ENCODE results near the gene AACS. TPM values are rescaled to one million over a fixed set of nuclear protein-coding genes. Genes with fewer than 3 reads are reported as not detected.

AACS gene
- total RNA-seq, 4 donors from 2014 or later, result 38.0 to 53.3 (median 44.3) TPM

GRCh38 chr12:125122668-125123067 is 57.4 kb downstream of the AACS start:
- TF ChIP-seq CTCF (IDR thresholded peaks at IDR 0.05), result no peak
- no peak for TF ChIP-seq POLR2A (IDR thresholded peaks at IDR 0.05)
- intact Hi-C loops (cut with DNase I), result no loop called here
- WGBS, 2 donors, result 79 to 98% methylated on average over 10 to 11 of the region's 14 CpGs
- Histone ChIP-seq H3K27ac (no peak overlapping the region), H3K27me3 (no peaks in the 10 kb centered on the region), H3K4me3 (no peak overlapping the region), H3K9me3 (no peaks in the 10 kb centered on the region), H3K4me1 (peaks cover 0 to 15% (median 0%) of the 10 kb centered on the region in 3 donors), H3K36me3 (peaks cover 0 to 99% (median 0%) of the 10 kb centered on the region in 3 donors)
- DNase-seq, result no peak

GRCh38 chr12:125124320-125124966 is 59.2 kb downstream of the AACS start:
- Histone ChIP-seq H3K4me3 (no peak overlapping the region), H3K27me3 (no peaks in the 10 kb centered on the region), H3K27ac (peak overlapping the region in 3 of 4 donors; percentile 10 to 48 (median 17)), H3K4me1 (peaks cover 0 to 15% (median 0%) of the 10 kb centered on the region in 3 donors), H3K36me3 (peaks cover 0 to 99% (median 0%) of the 10 kb centered on the region in 3 donors), H3K9me3 (no peaks in the 10 kb centered on the region)
- intact Hi-C loops (cut with DNase I), result no loop called here
- DNase-seq, result no peak
- WGBS, 2 donors, result 64 to 65% methylated on average over 10 of the region's 11 CpGs
- TF ChIP-seq CTCF (IDR thresholded peaks at IDR 0.05) (no peak), POLR2A (IDR thresholded peaks at IDR 0.05) (no peak)

- Histone ChIP-seq H3K27ac (peak overlapping the region in 2 of 4 donors; percentile 10 to 48), H3K9me3 (no peaks in the 10 kb centered on the region), H3K4me3 (no peak overlapping the region), H3K36me3 (peaks cover 0 to 99% (median 0%) of the 10 kb centered on the region in 3 donors), H3K4me1 (peaks cover 0 to 15% (median 0%) of the 10 kb centered on the region in 3 donors), H3K27me3 (no peaks in the 10 kb centered on the region)
- intact Hi-C loops (cut with DNase I), result no loop called here
- 40 to 82% methylated on average over 1 to 3 of the region's 4 CpGs for WGBS, 2 donors
- TF ChIP-seq CTCF (IDR thresholded peaks at IDR 0.05) (no peak), POLR2A (IDR thresholded peaks at IDR 0.05) (no peak)
- no peak for DNase-seq
Observed at GRCh38 chr12:125125271-125125670, 60.0 kb downstream of the AACS start.

GRCh38 chr12:125128439-125129178 is 63.4 kb downstream of the AACS start:
- WGBS, 2 donors, result 92 to 94% methylated on average over 17 of the region's 18 CpGs
- no peak for TF ChIP-seq POLR2A (IDR thresholded peaks at IDR 0.05)
- TF ChIP-seq CTCF (IDR thresholded peaks at IDR 0.05), result no peak
- Histone ChIP-seq H3K9me3 (no peaks in the 10 kb centered on the region), H3K4me3 (no peak overlapping the region), H3K27me3 (no peaks in the 10 kb centered on the region), H3K27ac (no peak overlapping the region), H3K4me1 (peaks cover 0 to 15% (median 0%) of the 10 kb centered on the region in 3 donors), H3K36me3 (peaks cover 0 to 98% (median 0%) of the 10 kb centered on the region in 3 donors)
- DNase-seq, result no peak
- intact Hi-C loops (cut with DNase I), result no loop called here

- TF ChIP-seq POLR2A (IDR thresholded peaks at IDR 0.05) (no peak), CTCF (IDR thresholded peaks at IDR 0.05) (no peak)
- 75 to 89% methylated on average over 10 of the region's 10 CpGs for whole genome bisulfite sequencing, 2 donors
- intact Hi-C loops (cut with DNase I), result no loop called here
Observed at GRCh38 chr12:125129179-125129571, 63.9 kb downstream of the AACS start.

More at GRCh38 chr12:125129179-125129571, 63.9 kb downstream of the AACS start:
- no peak for DNase-seq
- no peaks in the 10 kb centered on the region for H3K9me3 ChIP-seq
- peaks cover 0 to 98% (median 0%) of the 10 kb centered on the region in 3 donors for H3K36me3 ChIP-seq
- no peak overlapping the region for H3K4me3 ChIP-seq
- peaks cover 0 to 12% (median 0%) of the 10 kb centered on the region in 3 donors for H3K4me1 ChIP-seq
- no peak overlapping the region for H3K27ac ChIP-seq
- no peaks in the 10 kb centered on the region for H3K27me3 ChIP-seq

Data from esophagus squamous epithelium (tissue), 5 donors.